Measurements from ENCODE around the gene MYH10. TPM values are rescaled to one million over a fixed set of nuclear protein-coding genes. Genes with fewer than 3 reads are reported as not detected.

Gene MYH10
- total RNA-seq, 1 experiment from 2014 or later, result 251 TPM

GRCh38 chr17:8628609-8629169 is 1.8 kb downstream of the MYH10 start:
- H3K14ac ChIP-seq (ENCODE audit: insufficient read depth, low read length), result no peak overlapping the region
- H2BK5ac ChIP-seq (ENCODE audit: insufficient read length, low read length), result no peak overlapping the region
- H3K9me3 ChIP-seq (ENCODE audit: control insufficient read depth, low read depth, low read length), result no peaks in the 10 kb centered on the region
- Mint-ChIP-seq H3K27me3 (ENCODE audit: low read depth) (no peaks in the 10 kb centered on the region), H3K9me3 (no peaks in the 10 kb centered on the region), H3K4me1 (peaks cover 32 to 36% of the 10 kb centered on the region in 2 experiments), H3K27ac (peak overlapping the region in 2 of 3 experiments; percentile 53 to 71; a peak in 4 of 7 replicates), H3K4me3 (peak overlapping the region; percentile 99), H3K36me3 (ENCODE audit: insufficient read depth in 1 of 3, low read depth in 3 of 3) (peaks cover 0 to 5% (median 4%) of the 10 kb centered on the region in 3 experiments; a peak in 4 of 7 replicates)
- H4K5ac ChIP-seq (ENCODE audit: insufficient read length, low read depth, low read length), result no peak overlapping the region
- no CpG with 5 or more reads among the region's 8 CpGs for WGBS (ENCODE audit: extremely low coverage, insufficient read length, low lambda C conversion rate)
- H3K18ac ChIP-seq (ENCODE audit: insufficient read length, low read depth, low read length), result no peak overlapping the region
- H3K27me3 ChIP-seq (ENCODE audit: insufficient read depth, low read length), result no peaks in the 10 kb centered on the region
- H2AK5ac ChIP-seq (ENCODE audit: insufficient read length, low read length), result no peak overlapping the region
- peaks cover 52% of the 10 kb centered on the region; the same call in 1 of the 2 replicates for H3K79me2 ChIP-seq (ENCODE audit: insufficient read depth, low read length)
- peak overlapping the region; percentile 77 for H3K9ac ChIP-seq (ENCODE audit: extremely low read depth, insufficient read length, low read length)
- no peak overlapping the region for H3K56ac ChIP-seq (ENCODE audit: insufficient read length, low read depth, low read length)
- H3K4me1 ChIP-seq (ENCODE audit: insufficient read depth, low read length), result peaks cover 11% of the 10 kb centered on the region; the same call in 1 of the 2 replicates
- no peak overlapping the region for H3T11ph ChIP-seq (ENCODE audit: low read length)
- H3K79me1 ChIP-seq (ENCODE audit: insufficient read depth, low read depth, low read length, poor library complexity, severe bottlenecking), result peaks cover 3% of the 10 kb centered on the region
- TF ChIP-seq, protein P1, sequence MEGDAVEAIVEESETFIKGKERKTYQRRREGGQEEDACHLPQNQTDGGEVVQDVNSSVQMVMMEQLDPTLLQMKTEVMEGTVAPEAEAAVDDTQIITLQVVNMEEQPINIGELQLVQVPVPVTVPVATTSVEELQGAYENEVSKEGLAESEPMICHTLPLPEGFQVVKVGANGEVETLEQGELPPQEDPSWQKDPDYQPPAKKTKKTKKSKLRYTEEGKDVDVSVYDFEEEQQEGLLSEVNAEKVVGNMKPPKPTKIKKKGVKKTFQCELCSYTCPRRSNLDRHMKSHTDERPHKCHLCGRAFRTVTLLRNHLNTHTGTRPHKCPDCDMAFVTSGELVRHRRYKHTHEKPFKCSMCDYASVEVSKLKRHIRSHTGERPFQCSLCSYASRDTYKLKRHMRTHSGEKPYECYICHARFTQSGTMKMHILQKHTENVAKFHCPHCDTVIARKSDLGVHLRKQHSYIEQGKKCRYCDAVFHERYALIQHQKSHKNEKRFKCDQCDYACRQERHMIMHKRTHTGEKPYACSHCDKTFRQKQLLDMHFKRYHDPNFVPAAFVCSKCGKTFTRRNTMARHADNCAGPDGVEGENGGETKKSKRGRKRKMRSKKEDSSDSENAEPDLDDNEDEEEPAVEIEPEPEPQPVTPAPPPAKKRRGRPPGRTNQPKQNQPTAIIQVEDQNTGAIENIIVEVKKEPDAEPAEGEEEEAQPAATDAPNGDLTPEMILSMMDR (conservative IDR thresholded peaks at IDR 0.05), result no peak
- peak overlapping the region; percentile 95 for H3K4me2 ChIP-seq (ENCODE audit: insufficient read depth, insufficient read length, low read length)
- H3K4ac ChIP-seq (ENCODE audit: low read depth, low read length), result no peak overlapping the region
- H3K23me2 ChIP-seq (ENCODE audit: insufficient read length, low read depth, low read length, poor library complexity, severe bottlenecking), result peaks cover 10% of the 10 kb centered on the region
- H3K27ac ChIP-seq (ENCODE audit: insufficient read length, low read depth, low read length), result no peak overlapping the region
- no peak overlapping the region for H2BK12ac ChIP-seq (ENCODE audit: insufficient read length, low read depth, low read length)
- no peak overlapping the region for H2AFZ ChIP-seq (ENCODE audit: low read length)
- H4K91ac ChIP-seq (ENCODE audit: insufficient read length, low read depth, low read length), result no peak overlapping the region
- H4K8ac ChIP-seq (replicated peaks; ENCODE audit: insufficient read length, low read depth, low read length), result no peak overlapping the region
- H2BK15ac ChIP-seq (ENCODE audit: low read depth, low read length), result no peak overlapping the region
- no peak overlapping the region for H3K23ac ChIP-seq (ENCODE audit: insufficient read length, low read depth, low read length)
- H2BK120ac ChIP-seq (ENCODE audit: low read depth, low read length, poor library complexity, severe bottlenecking), result no peak overlapping the region
- H2BK20ac ChIP-seq (ENCODE audit: low read depth, low read length, poor library complexity, severe bottlenecking), result no peak overlapping the region
- no peaks in the 10 kb centered on the region for H4K20me1 ChIP-seq (ENCODE audit: control insufficient read depth, insufficient read depth, insufficient read length)
- no peak for DNase-seq
